ENCODE measurements around the gene SYPL2.

The SYPL2 gene

DNA sequence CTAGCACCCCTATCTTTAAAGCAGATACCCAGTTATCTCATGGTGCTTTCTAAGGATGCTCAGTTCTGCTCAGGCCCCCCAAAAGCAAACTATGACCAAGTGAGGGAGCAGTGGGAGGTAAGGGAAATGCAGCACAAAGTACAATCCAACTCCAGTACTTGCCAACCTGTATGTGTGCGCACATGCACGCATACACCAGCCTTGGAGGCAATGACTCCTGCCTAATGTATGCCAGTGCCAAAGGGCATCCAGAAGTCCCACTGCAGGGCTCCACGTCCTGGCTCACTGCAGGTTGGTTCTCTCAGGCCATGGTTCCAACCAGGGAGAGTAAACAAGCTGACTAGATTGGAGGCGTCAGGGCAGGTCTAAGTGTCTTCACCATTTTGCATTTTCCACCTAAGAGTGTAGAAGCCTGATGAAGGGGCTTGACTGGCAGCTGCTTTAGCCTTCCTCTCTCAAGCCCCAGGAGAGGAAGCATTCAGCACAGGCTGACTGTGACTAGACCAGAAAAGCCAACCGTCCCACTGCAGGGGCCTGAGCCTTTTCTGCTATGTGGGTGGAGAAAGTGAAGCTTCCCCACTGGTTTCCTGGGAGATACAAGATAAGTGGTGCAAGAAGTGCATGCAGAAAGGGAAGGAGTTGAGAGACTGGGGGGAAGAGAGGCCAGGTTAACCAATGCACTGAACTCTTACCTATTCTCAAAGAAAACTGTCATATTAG is 35.5 kb downstream of the SYPL2 start:
- H3K4me3 ChIP-seq (ENCODE audit: low read depth, low read length) = no peak overlapping the region
- no peak for DNase-seq (ENCODE audit: low read depth)
- TF ChIP-seq, protein P1, sequence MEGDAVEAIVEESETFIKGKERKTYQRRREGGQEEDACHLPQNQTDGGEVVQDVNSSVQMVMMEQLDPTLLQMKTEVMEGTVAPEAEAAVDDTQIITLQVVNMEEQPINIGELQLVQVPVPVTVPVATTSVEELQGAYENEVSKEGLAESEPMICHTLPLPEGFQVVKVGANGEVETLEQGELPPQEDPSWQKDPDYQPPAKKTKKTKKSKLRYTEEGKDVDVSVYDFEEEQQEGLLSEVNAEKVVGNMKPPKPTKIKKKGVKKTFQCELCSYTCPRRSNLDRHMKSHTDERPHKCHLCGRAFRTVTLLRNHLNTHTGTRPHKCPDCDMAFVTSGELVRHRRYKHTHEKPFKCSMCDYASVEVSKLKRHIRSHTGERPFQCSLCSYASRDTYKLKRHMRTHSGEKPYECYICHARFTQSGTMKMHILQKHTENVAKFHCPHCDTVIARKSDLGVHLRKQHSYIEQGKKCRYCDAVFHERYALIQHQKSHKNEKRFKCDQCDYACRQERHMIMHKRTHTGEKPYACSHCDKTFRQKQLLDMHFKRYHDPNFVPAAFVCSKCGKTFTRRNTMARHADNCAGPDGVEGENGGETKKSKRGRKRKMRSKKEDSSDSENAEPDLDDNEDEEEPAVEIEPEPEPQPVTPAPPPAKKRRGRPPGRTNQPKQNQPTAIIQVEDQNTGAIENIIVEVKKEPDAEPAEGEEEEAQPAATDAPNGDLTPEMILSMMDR (conservative IDR thresholded peaks at IDR 0.05; ENCODE audit: low read depth, low read length) = no peak

DNA sequence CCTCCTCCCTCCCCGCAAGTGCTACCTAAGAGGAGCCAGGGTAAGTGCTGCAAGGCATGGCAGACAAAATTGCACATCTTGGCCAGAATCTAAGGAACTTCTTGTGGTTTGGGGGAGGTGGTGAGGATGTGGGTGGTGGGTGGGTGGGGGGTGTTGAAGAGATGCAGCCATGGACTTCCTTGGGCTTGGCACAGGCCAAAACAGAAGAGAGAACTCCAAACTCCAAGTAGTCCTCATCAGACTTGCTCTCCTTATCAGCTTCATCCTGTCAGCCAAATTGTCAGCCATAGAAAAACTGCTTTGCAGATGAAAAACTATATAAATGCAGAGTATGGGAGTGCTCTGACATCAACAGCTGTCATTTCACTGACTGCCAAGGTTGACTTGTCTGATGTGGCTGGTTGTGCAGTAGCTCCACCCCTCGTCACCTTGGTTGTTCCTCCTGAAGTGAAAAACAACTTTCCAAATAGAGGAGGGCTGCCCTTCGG is 36.1 kb downstream of the SYPL2 start:
- DNase-seq (ENCODE audit: low read depth) = no peak
- TF ChIP-seq, protein P1 (conservative IDR thresholded peaks at IDR 0.05; ENCODE audit: low read depth, low read length) = no peak
- H3K4me3 ChIP-seq (ENCODE audit: low read depth, low read length) = no peak overlapping the region

GRCh38 chr1:109503935-109504334 is 37.6 kb downstream of the SYPL2 start:
- TF ChIP-seq, protein P1 (conservative IDR thresholded peaks at IDR 0.05; ENCODE audit: low read depth, low read length) = no peak
- DNase-seq (ENCODE audit: low read depth) = no peak
- H3K4me3 ChIP-seq (ENCODE audit: low read depth, low read length) = no peak overlapping the region

GRCh38 chr1:109504974-109505373 is 38.6 kb downstream of the SYPL2 start:
- no peak overlapping the region for H3K4me3 ChIP-seq (ENCODE audit: low read depth, low read length)
- TF ChIP-seq, protein P1 (conservative IDR thresholded peaks at IDR 0.05; ENCODE audit: low read depth, low read length) = no peak
- no peak for DNase-seq (ENCODE audit: low read depth)

- no peak for DNase-seq (ENCODE audit: low read depth)
- H3K4me3 ChIP-seq (ENCODE audit: low read depth, low read length) = no peak overlapping the region
- TF ChIP-seq, protein P1 (conservative IDR thresholded peaks at IDR 0.05; ENCODE audit: low read depth, low read length) = no peak
These were observed 41.9 kb downstream of the SYPL2 start for GRCh38 chr1:109508001-109508872.

DNA sequence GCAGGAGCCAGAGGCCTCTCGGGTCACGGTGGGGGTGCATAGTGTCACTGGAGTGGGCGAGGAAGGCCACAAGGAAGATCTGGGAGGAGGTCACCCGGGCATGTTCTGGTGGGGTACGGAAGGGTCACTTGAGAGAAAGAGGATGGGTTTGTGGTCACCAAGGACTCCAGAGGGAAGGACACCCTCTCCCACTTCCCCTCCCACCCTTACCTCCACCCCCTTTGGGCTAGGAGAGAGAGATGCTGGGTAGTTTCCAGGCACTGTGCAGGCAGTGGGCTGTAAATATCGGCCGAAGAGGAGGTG is 42.5 kb downstream of the SYPL2 start:
- peak overlapping the region; percentile 64 for H3K4me3 ChIP-seq (ENCODE audit: low read depth, low read length)
- no peak for DNase-seq (ENCODE audit: low read depth)
- TF ChIP-seq, protein P1 (conservative IDR thresholded peaks at IDR 0.05; ENCODE audit: low read depth, low read length) = no peak
